Measurements from ENCODE around the gene SNAP47. TPM values are rescaled to one million over a fixed set of nuclear protein-coding genes. Genes with fewer than 3 reads are reported as not detected.

Gene SNAP47
- polyA plus RNA-seq, 2 of the 4 experiments (the other 2 are of a cell fraction) = 29.6 to 39.5 TPM

DNA sequence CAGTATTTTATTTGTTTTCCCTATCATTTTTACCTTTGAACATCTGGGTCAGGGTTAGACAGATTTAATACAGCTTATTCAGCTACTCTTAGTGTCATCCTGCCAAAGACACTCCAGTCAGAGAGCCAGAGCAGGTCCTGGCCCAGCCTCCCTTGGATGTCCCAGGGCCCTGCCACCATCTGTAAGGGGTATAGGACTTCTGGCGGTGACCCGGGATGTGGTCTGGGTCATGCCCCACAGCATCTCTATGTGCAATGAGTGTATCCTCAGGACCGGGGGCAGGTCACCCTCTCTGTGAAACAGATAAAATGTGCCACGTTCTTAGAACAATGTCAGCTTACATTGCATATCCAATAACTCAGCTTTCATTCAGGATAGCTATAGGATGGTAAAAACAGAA lies 42.4 kb downstream of the SNAP47 start (continued):
- TF ChIP-seq, protein P1, sequence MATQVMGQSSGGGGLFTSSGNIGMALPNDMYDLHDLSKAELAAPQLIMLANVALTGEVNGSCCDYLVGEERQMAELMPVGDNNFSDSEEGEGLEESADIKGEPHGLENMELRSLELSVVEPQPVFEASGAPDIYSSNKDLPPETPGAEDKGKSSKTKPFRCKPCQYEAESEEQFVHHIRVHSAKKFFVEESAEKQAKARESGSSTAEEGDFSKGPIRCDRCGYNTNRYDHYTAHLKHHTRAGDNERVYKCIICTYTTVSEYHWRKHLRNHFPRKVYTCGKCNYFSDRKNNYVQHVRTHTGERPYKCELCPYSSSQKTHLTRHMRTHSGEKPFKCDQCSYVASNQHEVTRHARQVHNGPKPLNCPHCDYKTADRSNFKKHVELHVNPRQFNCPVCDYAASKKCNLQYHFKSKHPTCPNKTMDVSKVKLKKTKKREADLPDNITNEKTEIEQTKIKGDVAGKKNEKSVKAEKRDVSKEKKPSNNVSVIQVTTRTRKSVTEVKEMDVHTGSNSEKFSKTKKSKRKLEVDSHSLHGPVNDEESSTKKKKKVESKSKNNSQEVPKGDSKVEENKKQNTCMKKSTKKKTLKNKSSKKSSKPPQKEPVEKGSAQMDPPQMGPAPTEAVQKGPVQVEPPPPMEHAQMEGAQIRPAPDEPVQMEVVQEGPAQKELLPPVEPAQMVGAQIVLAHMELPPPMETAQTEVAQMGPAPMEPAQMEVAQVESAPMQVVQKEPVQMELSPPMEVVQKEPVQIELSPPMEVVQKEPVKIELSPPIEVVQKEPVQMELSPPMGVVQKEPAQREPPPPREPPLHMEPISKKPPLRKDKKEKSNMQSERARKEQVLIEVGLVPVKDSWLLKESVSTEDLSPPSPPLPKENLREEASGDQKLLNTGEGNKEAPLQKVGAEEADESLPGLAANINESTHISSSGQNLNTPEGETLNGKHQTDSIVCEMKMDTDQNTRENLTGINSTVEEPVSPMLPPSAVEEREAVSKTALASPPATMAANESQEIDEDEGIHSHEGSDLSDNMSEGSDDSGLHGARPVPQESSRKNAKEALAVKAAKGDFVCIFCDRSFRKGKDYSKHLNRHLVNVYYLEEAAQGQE (IDR thresholded peaks at IDR 0.05) = no peak
- no peak for TF ChIP-seq TFCP2L1 (CRISPR knock-in tag; IDR thresholded peaks at IDR 0.05)
- TF ChIP-seq PHF8 (IDR thresholded peaks at IDR 0.05; ENCODE audit: borderline replicate concordance, low read depth) = no peak
- TF ChIP-seq, protein P2, sequence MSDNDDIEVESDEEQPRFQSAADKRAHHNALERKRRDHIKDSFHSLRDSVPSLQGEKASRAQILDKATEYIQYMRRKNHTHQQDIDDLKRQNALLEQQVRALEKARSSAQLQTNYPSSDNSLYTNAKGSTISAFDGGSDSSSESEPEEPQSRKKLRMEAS (IDR thresholded peaks at IDR 0.05) = no peak
- no peak for TF ChIP-seq POLR2AphosphoS2 (conservative IDR thresholded peaks at IDR 0.05; ENCODE audit: low read length)
- TF ChIP-seq BCL3 (IDR thresholded peaks at IDR 0.05) = no peak
- TF ChIP-seq, protein P3, sequence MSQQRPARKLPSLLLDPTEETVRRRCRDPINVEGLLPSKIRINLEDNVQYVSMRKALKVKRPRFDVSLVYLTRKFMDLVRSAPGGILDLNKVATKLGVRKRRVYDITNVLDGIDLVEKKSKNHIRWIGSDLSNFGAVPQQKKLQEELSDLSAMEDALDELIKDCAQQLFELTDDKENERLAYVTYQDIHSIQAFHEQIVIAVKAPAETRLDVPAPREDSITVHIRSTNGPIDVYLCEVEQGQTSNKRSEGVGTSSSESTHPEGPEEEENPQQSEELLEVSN (IDR thresholded peaks at IDR 0.05; ENCODE audit: borderline replicate concordance, low read depth) = no peak

DNA sequence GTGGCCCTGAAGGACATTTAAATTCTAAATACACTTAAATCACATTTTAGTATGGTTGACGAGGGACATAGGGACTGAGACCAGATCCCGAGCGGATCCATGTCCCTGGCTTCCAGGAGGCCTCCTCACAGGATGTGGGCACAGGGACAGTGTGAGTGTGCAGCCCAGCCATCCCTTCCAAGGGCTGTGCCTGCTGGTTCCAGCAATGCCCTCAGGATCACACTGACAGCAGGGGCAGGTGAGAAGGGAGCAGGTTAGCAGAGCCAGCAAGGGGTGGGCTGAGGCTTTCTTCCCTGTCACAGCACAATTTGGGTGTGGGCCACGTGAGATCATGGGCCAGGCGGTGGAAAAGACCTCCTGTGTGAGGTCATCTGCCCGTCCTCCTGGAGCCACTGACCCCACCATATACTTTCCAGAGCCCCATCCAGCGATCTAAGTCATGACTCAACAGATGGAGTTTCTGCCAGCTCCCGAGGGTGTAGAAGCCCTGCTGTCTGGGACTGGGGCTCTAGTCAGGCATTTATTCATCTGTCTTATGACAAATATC lies 43.2 kb downstream of the SNAP47 start:
- no peak for TF ChIP-seq POLR2AphosphoS2 (conservative IDR thresholded peaks at IDR 0.05; ENCODE audit: low read length)
- TF ChIP-seq MAZ (IDR thresholded peaks at IDR 0.05; ENCODE audit: borderline replicate concordance, low read depth, low read length) = no peak
- TF ChIP-seq CHD2 (IDR thresholded peaks at IDR 0.05; ENCODE audit: low read length, partially characterized antibody) = no peak
- TF ChIP-seq MYC (IDR thresholded peaks at IDR 0.05; ENCODE audit: borderline replicate concordance, low read length) = no peak
- TF ChIP-seq PHF8 (IDR thresholded peaks at IDR 0.05; ENCODE audit: borderline replicate concordance, low read depth) = no peak
- TF ChIP-seq POLR2A (IDR thresholded peaks at IDR 0.05; ENCODE audit: low read length) = no peak
- TF ChIP-seq RARB (CRISPR knock-in tag; IDR thresholded peaks at IDR 0.05) = no peak
- TF ChIP-seq SMC3 (IDR thresholded peaks at IDR 0.05) = no peak
- no peak for TF ChIP-seq MAFK (IDR thresholded peaks at IDR 0.05; ENCODE audit: partially characterized antibody)
- TF ChIP-seq, protein P4, sequence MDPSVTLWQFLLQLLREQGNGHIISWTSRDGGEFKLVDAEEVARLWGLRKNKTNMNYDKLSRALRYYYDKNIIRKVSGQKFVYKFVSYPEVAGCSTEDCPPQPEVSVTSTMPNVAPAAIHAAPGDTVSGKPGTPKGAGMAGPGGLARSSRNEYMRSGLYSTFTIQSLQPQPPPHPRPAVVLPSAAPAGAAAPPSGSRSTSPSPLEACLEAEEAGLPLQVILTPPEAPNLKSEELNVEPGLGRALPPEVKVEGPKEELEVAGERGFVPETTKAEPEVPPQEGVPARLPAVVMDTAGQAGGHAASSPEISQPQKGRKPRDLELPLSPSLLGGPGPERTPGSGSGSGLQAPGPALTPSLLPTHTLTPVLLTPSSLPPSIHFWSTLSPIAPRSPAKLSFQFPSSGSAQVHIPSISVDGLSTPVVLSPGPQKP (IDR thresholded peaks at IDR 0.05; ENCODE audit: low read depth, low read length) = no peak
- TF ChIP-seq CBX2 (IDR thresholded peaks at IDR 0.05; ENCODE audit: borderline replicate concordance, low read depth) = no peak
- TF ChIP-seq NR3C1 (IDR thresholded peaks at IDR 0.05) = no peak
- ChIA-PET POLR2A (no interaction called here), CTCF (interaction anchor here (1.0 to 1.7 kb wide), 2 partner anchors 16 to 167 kb away, joined by 4 to 7 read pairs; no protein-coding TSS in a partner anchor)
- Histone ChIP-seq H3K9me3 (no peaks in the 10 kb centered on the region), H3K4me2 (no peak overlapping the region), H3K27ac (no peak overlapping the region), H3K4me1 (no peaks in the 10 kb centered on the region), H3K4me3 (no peak overlapping the region)
- no peak for FAIRE-seq
- WGBS (ENCODE audit: missing lambda C conversion rate) = 92% methylated on average over 8 of the region's 8 CpGs
- DNase-seq (ENCODE audit: low read depth in 1 of 2, low spot score in 1 of 2) = no peak
- no peak for ATAC-seq

DNA sequence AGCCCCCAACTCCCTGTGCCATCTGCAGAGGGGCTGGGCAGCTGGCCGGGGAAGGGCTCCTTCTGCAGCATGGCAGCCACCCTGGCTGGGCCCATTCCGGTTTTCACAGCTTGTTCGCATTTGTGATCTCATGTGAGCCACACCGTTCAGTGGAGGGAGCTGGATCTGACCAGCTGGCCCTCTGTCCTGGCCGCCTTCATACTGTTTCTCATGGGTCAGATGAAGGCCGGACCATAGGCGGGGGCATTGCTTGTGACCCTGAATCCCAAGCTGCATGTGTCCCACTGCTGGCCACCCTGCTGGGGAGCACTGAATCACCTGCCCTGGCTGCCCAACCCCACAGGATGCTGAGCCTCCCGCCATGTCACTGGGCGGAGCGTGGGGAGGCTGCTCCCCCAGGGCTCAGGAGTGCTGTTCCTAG lies 43.8 kb downstream of the SNAP47 start:
- TF ChIP-seq MAFK (IDR thresholded peaks at IDR 0.05; ENCODE audit: partially characterized antibody) (no peak), CBX8 (IDR thresholded peaks at IDR 0.05) (no peak), CEBPB (IDR thresholded peaks at IDR 0.05) (no peak), HOXA7 (CRISPR knock-in tag; IDR thresholded peaks at IDR 0.05) (no peak), TFCP2L1 (CRISPR knock-in tag; IDR thresholded peaks at IDR 0.05) (no peak), KDM1A (IDR thresholded peaks at IDR 0.05; ENCODE audit: low read depth) (no peak)
- ATAC-seq = no peak
- no peak overlapping the region for H3K4me2 ChIP-seq
- no peaks in the 10 kb centered on the region for H3K9me3 ChIP-seq
- no peak for DNase-seq (ENCODE audit: low read depth in 1 of 2, low spot score in 1 of 2)
- CTCF ChIA-PET = interaction anchor here (1.6 to 1.7 kb wide), 2 partner anchors 17 to 167 kb away, joined by 4 to 6 read pairs; no protein-coding TSS in a partner anchor
- POLR2A ChIA-PET = no interaction called here
- H3K4me3 ChIP-seq = no peak overlapping the region
- 100% methylated on average over 6 of the region's 10 CpGs for WGBS (ENCODE audit: missing lambda C conversion rate)
- H3K4me1 ChIP-seq = no peaks in the 10 kb centered on the region
- H3K27ac ChIP-seq = no peak overlapping the region
- FAIRE-seq = no peak
